Stimulated activated CD4-positive, alpha-beta T cell treated with anti-CD3 and anti-CD28 coated beads, Interleukin-4, amount 100 ng/mL, for 4 hours (primary cell): Measurements from ENCODE around the gene C11orf54.
"Not testable (repeated sequence)": the region's sequence is repeated elsewhere in the genome, so short reads cannot be mapped to it uniquely, and the experiment has no call there.

Experiments used
- DNase-seq, 2 experiments: peaks; one replicate each; pipeline ENCODE4 v3.0.0-alpha.2; 2020

C11orf54 gene

DNA sequence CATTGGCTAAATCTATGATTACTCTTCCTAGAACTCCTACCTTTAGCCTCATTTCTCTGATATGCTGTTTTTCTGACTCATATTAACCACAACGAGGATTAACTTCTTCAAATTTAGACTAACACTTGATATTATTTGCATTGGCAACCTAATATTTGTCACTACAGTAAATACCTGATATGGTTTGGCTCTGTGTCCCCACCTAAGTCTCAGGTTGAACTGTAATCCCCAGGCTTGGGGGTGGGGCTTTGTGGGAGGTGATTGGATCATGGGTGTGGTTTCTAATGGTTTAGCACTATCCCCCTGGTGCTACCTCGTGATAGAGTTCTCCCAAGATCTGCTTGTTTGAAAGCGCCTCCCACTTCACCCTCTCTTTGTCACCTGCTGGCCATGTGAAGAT lies 25.5 kb downstream of the C11orf54 start:
- no peak for DNase-seq

DNA sequence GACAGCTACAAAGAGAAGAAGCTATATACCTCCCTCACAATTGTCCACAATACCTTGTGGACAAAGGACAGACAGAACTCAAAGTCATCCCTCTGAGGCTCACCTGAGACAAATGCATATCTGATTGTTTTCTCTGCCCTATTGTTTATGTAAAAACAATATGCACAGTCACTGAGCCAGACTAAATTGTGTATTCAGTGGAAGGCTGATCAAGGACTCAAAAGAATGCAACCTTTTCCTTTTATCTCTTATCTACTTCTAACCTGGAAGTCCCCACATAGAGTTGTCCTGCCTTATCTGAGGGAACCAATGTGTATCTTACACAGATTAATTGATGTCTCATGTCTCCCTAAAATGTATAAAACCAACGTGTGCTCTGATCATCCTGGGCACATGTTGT lies 28.7 kb downstream of the C11orf54 start:
- DNase-seq: no peak

DNA sequence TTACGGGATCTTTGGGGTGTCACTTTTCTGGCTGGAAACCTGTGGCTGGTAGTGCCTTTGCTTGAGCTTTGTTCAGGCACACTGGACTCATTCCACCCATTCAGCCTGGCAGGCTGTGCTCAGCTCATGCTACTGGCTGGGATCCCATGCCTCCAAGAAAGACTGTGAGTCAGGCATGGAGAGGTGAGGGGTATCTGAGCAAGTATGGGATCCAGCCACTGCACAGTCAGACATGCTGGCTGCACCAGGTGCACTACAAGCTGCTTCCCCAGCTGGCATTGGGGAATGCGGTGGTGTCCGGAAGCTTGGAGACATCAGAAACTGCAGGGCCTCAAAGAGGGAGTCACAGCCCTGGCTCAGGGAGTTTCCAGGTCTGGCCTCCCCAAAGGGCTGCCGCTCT lies 30.7 kb downstream of the C11orf54 start:
- no peak for DNase-seq

DNA sequence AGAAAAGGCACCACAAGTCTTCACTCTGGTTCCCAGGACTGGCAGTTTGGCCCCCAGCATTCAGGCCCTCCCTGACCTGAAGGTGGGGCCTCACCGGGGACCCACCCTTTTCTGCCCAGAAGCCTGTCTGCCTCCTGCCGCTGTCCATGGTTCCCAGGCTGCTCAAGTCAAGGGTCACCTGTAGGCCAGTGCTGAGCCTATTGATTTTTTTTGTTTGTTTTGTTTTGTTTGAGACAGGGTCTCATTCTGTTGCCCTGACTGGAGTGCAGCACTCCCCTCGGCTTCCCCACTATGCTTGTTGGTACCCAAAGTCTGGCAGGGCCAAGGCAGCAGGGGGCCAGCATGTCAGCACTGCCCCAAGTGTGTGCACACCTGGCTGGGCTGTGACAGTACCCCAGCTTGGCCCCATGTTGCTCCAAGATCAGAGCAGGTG lies 31.6 kb downstream of the C11orf54 start:
- DNase-seq: no peak

DNA sequence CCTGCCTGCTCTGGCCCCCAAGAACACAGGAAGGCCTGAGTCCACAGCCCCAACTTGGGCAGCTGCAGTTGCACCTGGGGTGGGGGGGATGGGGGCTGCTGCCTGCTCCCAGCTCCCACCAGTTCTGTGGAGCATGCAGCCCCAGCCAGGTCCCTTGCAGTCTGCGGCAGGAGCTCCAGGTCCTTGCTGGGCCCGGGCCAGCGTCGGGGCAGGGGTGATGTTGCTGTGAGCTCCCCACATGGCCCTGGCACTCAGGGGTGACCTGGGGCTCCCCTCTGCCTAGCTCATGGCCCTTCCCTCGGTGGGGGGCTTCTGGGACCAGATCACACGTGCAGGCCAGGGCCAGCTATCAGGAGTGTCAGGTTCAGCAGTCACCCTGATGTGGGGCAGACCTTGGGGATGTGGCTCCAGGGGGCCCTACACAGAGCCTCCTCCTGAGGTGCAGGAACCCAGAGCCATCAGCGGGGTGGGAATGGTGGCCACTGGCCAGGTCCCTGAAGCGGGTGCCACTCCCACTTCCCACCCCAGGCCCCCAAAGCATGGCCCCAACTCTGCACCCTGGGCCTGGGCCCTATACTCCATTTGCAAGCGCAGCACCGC lies 32.2 kb downstream of the C11orf54 start:
- DNase-seq: no peak

DNA sequence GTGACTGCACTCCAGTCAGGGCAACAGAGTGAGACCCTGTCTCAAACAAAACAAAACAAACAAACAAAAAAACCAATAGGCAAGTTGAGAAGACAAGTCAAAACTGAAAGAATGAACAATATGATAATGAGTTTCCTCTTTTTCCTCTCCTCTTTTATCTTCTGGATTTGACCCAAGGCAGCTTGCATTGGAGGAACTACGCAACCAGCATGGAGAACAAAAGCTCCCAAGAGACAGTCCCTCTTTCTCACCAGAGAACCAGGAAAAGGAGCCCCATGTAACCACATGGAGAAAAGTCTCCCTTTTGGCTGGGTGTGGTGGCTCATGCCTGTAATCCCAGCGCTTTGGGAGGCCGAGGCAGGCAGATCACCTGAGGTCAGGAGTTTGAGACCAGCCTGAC lies 33.1 kb downstream of the C11orf54 start:
- DNase-seq: not testable (repeated sequence)

DNA sequence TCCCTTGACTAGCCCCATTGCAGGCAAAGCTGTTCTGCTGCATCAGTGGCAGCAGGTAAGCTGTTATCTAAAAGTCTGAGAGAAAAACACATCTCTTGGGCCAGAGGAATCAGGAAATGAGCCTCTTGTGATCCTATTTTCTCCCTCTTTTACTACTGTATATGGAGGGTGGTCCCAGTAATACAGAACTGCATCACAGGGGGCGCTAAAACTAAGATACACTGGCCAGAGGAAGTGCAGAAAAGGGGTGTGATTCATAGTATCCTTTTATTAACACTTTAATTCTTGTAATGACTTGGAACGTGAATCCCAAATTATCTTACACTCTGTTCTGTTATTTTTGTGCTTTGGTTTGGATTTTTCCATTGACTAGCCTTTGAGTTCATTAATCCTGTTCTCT lies 33.8 kb downstream of the C11orf54 start:
- no peak for DNase-seq

DNA sequence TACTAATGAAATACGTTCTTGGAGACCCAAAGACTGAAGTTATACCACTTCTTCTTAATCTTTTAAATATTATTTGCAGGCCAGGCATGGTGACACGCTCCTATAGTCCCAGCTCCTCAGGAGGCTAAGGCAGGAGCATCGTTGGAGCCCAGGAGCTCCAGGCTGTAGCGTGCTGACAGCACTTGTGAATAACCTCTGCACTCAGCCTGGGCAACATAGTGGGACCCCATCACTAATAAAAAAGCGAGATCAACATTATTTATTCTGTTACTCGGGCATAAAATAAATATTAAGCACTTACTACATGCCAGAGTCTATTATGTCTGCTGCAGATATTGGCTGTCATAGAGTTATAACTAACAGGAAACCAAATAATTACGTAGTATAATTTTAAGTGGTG lies 41.9 kb downstream of the C11orf54 start:
- no peak for DNase-seq

DNA sequence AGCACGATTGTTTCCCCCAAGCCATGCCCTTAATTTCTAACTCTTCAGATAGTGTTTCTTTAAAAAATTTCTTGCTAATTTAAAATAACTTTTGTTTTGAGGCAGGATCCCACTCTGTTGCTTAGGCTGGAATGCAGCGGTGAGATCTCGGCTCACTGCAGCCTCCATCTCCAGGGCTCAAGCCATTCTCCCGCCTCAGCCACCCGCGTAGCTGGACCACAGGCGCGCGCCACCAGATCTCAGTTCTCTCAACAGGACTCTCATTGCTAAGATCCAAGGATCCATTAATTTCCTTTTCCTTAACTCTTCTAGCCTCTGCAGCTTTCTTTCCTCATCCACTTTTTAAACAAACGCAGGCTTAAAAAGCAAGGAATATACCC lies 42.3 kb downstream of the C11orf54 start:
- DNase-seq: no peak

DNA sequence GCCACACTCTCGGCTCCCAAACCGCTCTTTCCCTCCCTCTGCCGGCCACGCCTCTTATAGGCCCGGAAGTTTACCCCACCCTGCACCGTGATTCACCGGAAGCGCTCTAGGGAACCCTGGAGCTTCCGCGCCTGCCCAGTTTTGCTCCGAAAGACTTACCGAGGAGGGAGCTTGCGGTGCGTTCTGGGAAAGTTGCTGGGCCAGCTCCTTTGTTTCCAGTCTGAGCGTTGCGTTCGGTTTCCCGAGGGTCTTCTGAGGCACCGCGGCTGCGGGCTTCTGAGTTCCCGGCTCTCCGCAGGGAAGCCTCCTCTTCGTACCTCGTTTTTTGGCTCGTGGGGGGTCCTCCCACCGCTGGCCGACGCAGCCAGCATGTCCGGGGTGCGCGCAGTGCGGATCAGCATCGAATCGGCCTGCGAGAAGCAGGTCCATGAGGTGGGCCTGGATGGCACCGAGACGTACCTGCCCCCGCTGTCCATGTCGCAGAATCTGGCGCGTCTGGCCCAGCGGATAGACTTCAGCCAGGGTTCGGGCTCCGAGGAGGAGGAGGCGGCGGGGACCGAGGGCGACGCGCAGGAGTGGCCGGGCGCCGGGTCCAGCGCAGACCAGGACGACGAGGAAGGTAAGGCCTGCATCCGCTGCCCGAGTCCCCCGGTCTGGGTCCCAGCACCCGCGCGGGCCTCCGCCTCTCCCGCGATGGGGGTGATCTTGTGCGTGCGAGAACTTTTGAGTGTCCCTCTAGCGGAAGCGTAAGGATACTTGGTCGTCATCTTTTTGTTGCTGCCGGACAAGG lies 42.9 kb downstream of the C11orf54 start, which contains the start of gene MED17:
Gene MED17 (plus strand): TSS at position 138 of the 790 bp plus-strand sequence. CDS start 232 bp downstream, at position 370.
- DNase-seq: peak; percentile 84 to 89

DNA sequence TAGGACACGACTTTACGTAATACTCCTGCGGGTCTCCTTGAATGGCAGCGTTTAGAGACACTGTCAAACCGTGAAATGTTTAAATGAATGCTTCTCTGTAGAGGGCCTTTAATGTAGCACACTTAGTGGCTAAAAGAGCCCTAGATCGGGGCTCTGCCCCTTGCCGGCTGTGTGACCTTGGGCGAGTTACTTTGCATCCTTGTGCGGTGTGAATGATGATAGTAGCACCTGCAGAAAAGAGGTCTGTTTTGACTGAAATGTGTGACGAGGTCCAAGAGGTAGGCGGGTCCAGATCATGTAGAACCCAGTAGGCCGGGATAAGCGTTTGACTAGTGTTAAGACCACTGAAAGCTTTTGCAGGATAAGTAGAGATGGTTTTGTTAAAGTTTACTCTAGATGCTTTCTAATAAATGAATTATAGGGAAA lies 43.5 kb downstream of the C11orf54 start:
- no peak for DNase-seq

DNA sequence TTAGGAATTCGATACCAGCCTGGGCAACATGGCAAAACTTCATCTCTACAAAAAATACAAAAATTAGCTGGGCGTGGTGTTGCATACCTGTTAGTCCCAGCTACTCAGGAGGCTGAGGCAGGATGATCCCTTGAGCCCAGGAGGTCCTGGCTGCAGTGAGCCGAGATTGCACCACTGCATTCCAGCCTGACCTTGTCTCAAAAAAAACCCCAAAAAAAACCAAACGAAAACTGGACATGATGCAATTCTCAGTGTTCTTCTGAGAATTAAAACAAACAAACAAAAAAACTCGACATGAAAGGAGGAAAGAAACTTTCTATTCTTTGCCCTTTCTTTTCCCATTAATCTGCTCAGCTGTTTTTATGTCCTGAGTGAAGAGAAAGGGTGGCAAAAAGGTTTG lies 50.0 kb downstream of the C11orf54 start:
- no peak for DNase-seq

DNA sequence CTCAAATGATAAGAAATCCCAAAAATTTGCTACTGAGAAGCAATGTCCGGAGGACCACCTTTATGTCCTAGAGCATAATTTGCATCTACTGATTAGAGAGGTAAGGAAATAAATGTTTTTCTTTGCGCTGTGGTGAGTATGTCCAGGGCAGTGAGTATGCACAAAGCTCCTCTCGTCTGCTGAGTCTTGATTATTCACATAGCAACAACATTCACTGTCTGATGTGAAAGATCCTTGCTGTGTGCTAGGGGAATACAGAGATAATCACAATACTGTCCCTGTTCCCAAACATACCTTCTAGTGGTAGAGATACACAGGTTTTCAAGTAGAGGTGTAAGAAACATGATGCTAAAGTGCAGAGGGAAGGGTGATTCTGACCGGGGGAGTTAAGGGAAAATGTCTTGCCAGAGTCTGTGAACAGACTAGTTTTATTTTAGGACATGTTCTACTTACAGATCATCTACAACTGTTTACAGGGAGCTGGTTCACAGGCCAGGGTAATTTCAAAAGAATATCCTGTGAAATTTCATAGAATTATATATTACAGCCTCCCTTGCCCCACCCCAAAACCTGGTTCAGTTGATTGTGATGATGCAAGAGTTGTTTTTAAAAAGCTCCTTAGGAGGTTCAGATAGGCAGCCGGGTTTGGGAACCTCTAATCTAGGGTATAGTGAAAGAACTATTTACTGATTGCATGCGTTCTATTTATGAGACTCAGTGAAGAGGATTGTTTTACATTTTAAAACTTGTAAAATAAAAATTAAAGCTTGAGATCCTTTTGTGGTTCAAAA lies 55.2 kb downstream of the C11orf54 start:
- DNase-seq: no peak

DNA sequence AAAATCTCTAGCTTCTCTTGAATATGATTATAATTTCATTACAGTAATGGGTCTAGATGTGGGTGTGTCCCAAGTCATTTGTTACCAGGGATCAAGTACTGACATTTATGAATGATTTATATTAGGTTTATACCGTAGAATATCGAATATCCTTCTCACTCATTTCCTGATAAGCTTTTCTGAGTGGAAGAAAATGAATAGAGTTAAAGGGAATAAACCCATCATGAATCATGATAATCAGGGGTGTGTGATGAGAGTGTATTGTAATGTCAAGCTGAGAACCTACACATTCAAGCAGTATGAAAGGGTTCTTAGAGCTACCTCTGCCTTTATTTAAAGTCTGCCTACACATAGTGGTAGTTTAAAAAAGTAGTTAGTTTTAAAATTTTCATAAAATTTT lies 59.9 kb downstream of the C11orf54 start:
- DNase-seq: no peak

DNA sequence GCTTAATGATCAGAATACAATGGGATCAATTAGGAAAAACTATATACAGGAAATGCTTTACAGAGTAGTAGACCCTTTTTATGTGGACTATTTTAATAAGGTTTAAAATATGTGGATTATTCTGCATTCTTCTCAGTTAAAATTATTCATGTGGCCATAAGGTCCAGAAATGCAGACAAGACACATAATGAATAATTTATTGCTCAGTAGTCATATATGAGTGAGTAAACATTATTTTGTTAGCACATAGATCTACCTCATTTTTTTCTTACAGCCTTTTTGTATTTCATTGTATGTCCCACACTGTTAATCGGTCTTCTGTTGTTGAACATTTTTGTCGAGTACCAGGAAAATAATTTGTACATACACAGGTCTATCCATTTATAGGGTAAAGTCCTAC lies 63.4 kb downstream of the C11orf54 start:
- no peak for DNase-seq

DNA sequence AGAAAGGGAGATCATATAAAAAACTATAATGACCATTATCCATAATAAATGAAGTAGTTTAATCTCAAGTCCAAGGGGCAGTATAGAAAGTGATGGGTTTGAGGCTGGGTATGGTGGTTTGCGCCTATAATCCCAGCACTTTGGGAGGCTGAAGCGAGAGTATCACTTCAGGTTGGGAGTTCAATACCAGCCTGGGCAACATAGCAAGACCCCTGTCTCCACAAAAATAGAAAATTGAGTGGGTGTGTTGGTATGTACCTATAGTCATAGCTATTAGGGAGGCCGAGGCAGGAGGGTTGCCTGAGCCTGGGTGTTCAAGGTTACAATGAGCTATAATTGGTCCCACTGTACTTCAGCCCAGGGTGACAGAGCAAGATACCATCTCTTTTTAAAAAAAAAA lies 66.5 kb downstream of the C11orf54 start:
- DNase-seq: no peak

DNA sequence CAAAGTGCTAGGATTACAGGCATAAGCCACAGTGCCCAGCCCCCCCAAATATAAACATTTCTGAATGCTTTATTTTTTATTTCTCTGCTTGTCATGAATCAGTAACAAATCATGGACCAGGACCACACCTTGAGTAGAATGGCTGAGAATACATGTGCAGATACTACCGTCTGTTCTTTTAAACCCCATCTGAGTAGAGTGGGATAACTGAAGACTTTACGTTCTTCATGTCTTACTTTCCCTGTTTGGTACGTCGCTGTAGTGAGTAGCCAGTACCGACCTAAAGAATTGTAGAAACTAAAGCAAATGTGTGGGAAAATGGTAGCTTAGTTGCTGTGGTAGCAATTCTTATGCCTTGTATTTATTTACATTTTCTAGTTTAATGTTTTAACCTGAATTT lies 72.5 kb downstream of the C11orf54 start:
- no peak for DNase-seq
